ENCODE data around the gene FBP2. TPM values are rescaled to one million over a fixed set of nuclear protein-coding genes. Genes with fewer than 3 reads are reported as not detected.

Gene FBP2
- total RNA-seq, 4 donors from 2014 or later, result not detected

- no peaks in the 10 kb centered on the region for H3K36me3 ChIP-seq
- 88% methylated on average over 10 of the region's 10 CpGs for WGBS
- no peak overlapping the region for H3K4me3 ChIP-seq
- H3K4me1 ChIP-seq, result no peaks in the 10 kb centered on the region
- no peaks in the 10 kb centered on the region for H3K27me3 ChIP-seq
- H3K9me3 ChIP-seq, result no peaks in the 10 kb centered on the region
- DNase-seq (ENCODE audit: low spot score in 2 of 2), result no peak
- TF ChIP-seq CTCF (IDR thresholded peaks at IDR 0.05) (no peak), POLR2AphosphoS5 (IDR thresholded peaks at IDR 0.05) (no peak), EP300 (IDR thresholded peaks at IDR 0.05) (no peak), POLR2A (IDR thresholded peaks at IDR 0.05) (no peak)
- H3K27ac ChIP-seq, result no peak overlapping the region
Observed at GRCh38 chr9:94533601-94534000, 60.0 kb downstream of the FBP2 start.

- no peaks in the 10 kb centered on the region for H3K4me1 ChIP-seq
- H3K36me3 ChIP-seq, result no peaks in the 10 kb centered on the region
- DNase-seq (ENCODE audit: low spot score in 2 of 2), result no peak
- 70% methylated on average over 1 of the region's 1 CpG for WGBS
- no peak overlapping the region for H3K27ac ChIP-seq
- no peak overlapping the region for H3K4me3 ChIP-seq
- no peaks in the 10 kb centered on the region for H3K27me3 ChIP-seq
- no peaks in the 10 kb centered on the region for H3K9me3 ChIP-seq
- TF ChIP-seq POLR2AphosphoS5 (IDR thresholded peaks at IDR 0.05), result no peak
- TF ChIP-seq POLR2A (IDR thresholded peaks at IDR 0.05), result no peak
- TF ChIP-seq CTCF (IDR thresholded peaks at IDR 0.05), result no peak
- TF ChIP-seq EP300 (IDR thresholded peaks at IDR 0.05), result no peak
Observed at GRCh38 chr9:94533155-94533554, 60.5 kb downstream of the FBP2 start.

GRCh38 chr9:94528886-94529285 is 64.7 kb downstream of the FBP2 start:
- TF ChIP-seq POLR2A (IDR thresholded peaks at IDR 0.05) (no peak), CTCF (IDR thresholded peaks at IDR 0.05) (no peak), POLR2AphosphoS5 (IDR thresholded peaks at IDR 0.05) (no peak), EP300 (IDR thresholded peaks at IDR 0.05) (no peak)
- Histone ChIP-seq H3K36me3 (no peaks in the 10 kb centered on the region), H3K4me3 (no peak overlapping the region), H3K9me3 (no peaks in the 10 kb centered on the region), H3K4me1 (no peaks in the 10 kb centered on the region), H3K27ac (no peak overlapping the region), H3K27me3 (peaks cover 2% of the 10 kb centered on the region)
- WGBS, result 90% methylated on average over 4 of the region's 4 CpGs
- DNase-seq (ENCODE audit: low spot score in 2 of 2), result no peak

- no peak overlapping the region for H3K4me3 ChIP-seq
- no peaks in the 10 kb centered on the region for H3K4me1 ChIP-seq
- H3K27me3 ChIP-seq, result peaks cover 3% of the 10 kb centered on the region
- TF ChIP-seq EP300 (IDR thresholded peaks at IDR 0.05) (no peak), POLR2A (IDR thresholded peaks at IDR 0.05) (no peak), CTCF (IDR thresholded peaks at IDR 0.05) (no peak), POLR2AphosphoS5 (IDR thresholded peaks at IDR 0.05) (no peak)
- no peak overlapping the region for H3K27ac ChIP-seq
- WGBS, result 92% methylated on average over 1 of the region's 1 CpG
- no peak for DNase-seq (ENCODE audit: low spot score in 2 of 2)
- H3K9me3 ChIP-seq, result no peaks in the 10 kb centered on the region
- H3K36me3 ChIP-seq, result no peaks in the 10 kb centered on the region
Observed at GRCh38 chr9:94526951-94527350, 66.7 kb downstream of the FBP2 start.

GRCh38 chr9:94526271-94526670 is 67.4 kb downstream of the FBP2 start:
- TF ChIP-seq POLR2AphosphoS5 (IDR thresholded peaks at IDR 0.05) (no peak), CTCF (IDR thresholded peaks at IDR 0.05) (no peak), POLR2A (IDR thresholded peaks at IDR 0.05) (no peak), EP300 (IDR thresholded peaks at IDR 0.05) (no peak)
- WGBS, result 97% methylated on average over 1 of the region's 1 CpG
- no peak for DNase-seq (ENCODE audit: low spot score in 2 of 2)
- H3K27me3 ChIP-seq, result peaks cover 3% of the 10 kb centered on the region
- no peak overlapping the region for H3K27ac ChIP-seq
- H3K4me3 ChIP-seq, result no peak overlapping the region
- H3K4me1 ChIP-seq, result no peaks in the 10 kb centered on the region
- H3K9me3 ChIP-seq, result no peaks in the 10 kb centered on the region
- H3K36me3 ChIP-seq, result no peaks in the 10 kb centered on the region

All from suprapubic skin (tissue), 4 donors.